Renal cortical epithelial cell (primary cell): ENCODE measurements around the gene CSH2. TPM values are rescaled to one million over a fixed set of nuclear protein-coding genes. Genes with fewer than 3 reads are reported as not detected.
A peak's percentile ranks its signal among the peaks of the same experiment; 100 is the strongest.

ENCODE experiments used
- DNase-seq: peaks from one replicate; pipeline ENCODE4 v3.0.0-alpha.2; 2011; ENCODE audit warnings: low read depth
- total RNA-seq: library from RNA; depleted of rRNA; stranded (reverse); fragments of >200 nt; gene quantifications from 2 replicates; pipeline ENCODE4 v1.2.3, GENCODE V29; 2014

Gene CSH2
- total RNA-seq, 1 donor from 2014 or later = not detected

GRCh38 chr17:63855185-63855584, 18.3 kb downstream of the CSH2 start:
- DNase-seq = no peak

GRCh38 chr17:63854709-63855108, 18.8 kb downstream of the CSH2 start:
- no peak for DNase-seq

- DNase-seq = no peak
These were observed 20.2 kb downstream of the CSH2 start for GRCh38 chr17:63853260-63853659.

GRCh38 chr17:63850401-63850800, 23.1 kb downstream of the CSH2 start:
- DNase-seq = no peak

GRCh38 chr17:63848834-63849689, 24.4 kb downstream of the CSH2 start:
- DNase-seq = peak; percentile 79

GRCh38 chr17:63847525-63848249, 25.8 kb downstream of the CSH2 start:
- no peak for DNase-seq

GRCh38 chr17:63845509-63845908, 28.0 kb downstream of the CSH2 start:
- DNase-seq = no peak

GRCh38 chr17:63843910-63844677, 29.4 kb downstream of the CSH2 start:
- no peak for DNase-seq

- DNase-seq = peak; percentile 76
These were observed 30.0 kb downstream of the CSH2 start for GRCh38 chr17:63843387-63843888.

GRCh38 chr17:63842540-63843386, 30.7 kb downstream of the CSH2 start, which contains the start of gene SMARCD2:
SMARCD2 (minus strand) TSS chr17:63842685; CDS start chr17:63842674, 11 bp downstream.
- DNase-seq = peak; percentile 92

- DNase-seq = no peak
These were observed 31.3 kb downstream of the CSH2 start for GRCh38 chr17:63842173-63842539.

- DNase-seq = no peak
These were observed 31.9 kb downstream of the CSH2 start for GRCh38 chr17:63841350-63842172.

GRCh38 chr17:63840591-63841349, 32.7 kb downstream of the CSH2 start:
- DNase-seq = no peak

- peak; percentile 44 for DNase-seq
These were observed 34.8 kb downstream of the CSH2 start for GRCh38 chr17:63838631-63839171.

GRCh38 chr17:63837962-63838600, 35.4 kb downstream of the CSH2 start:
- no peak for DNase-seq

GRCh38 chr17:63837480-63837879, 36.0 kb downstream of the CSH2 start:
- no peak for DNase-seq

- no peak for DNase-seq
These were observed 36.7 kb downstream of the CSH2 start for GRCh38 chr17:63836811-63837210.

- DNase-seq = no peak
These were observed 38.2 kb downstream of the CSH2 start for GRCh38 chr17:63835167-63835720.
